HG03097 (cell line): Measurements from ENCODE around the gene NAT8.
"Not testable (repeated sequence)": the region's sequence is repeated elsewhere in the genome, so short reads cannot be mapped to it uniquely, and the experiment has no call there.

Source experiments
- ATAC-seq: cut with Tn5 transposase; IDR thresholded peaks from one replicate; pipeline ENCODE4 v1.9.1; 2021; ENCODE audit not compliant: unreplicated experiment, low FRiP score

NAT8 gene, protein sequence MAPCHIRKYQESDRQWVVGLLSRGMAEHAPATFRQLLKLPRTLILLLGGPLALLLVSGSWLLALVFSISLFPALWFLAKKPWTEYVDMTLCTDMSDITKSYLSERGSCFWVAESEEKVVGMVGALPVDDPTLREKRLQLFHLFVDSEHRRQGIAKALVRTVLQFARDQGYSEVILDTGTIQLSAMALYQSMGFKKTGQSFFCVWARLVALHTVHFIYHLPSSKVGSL

DNA sequence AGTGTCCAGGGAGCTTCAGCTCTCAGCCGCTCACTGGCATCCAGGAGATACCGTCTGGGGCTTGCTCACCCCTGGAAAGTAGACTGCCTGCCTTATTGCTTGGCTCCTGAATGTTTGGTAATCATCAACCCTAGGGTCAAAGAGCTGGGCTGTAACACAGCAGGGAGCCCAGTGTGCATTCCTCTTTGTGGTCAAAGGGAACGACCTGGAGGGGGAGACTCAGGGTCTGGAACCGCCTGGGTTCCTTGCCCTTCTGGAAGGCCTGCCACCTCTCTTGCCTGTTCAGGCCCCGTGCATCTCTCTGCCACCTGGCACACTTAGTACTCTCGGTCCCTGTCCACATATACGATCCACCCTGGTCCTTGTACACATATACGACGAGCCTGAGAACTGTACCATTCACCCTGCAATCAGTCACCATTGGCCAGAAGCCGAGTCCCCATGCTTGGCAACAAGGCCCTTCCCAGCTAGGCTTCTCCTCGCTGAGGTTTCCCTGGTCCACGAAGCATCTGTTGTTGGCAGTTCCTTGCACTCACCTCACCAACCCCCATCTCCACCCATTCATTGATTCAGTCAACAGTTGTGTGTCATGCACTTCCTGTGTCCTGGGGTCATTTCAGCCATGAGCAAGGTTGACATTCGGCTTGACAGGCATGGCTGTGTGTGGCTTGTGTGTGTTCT is at the start of gene NAT8:
Gene NAT8, minus strand, starts transcription at position 85 of the 681 bp plus-strand sequence. CDS start 794 bp downstream, outside the sequence.
- no peak for ATAC-seq

DNA sequence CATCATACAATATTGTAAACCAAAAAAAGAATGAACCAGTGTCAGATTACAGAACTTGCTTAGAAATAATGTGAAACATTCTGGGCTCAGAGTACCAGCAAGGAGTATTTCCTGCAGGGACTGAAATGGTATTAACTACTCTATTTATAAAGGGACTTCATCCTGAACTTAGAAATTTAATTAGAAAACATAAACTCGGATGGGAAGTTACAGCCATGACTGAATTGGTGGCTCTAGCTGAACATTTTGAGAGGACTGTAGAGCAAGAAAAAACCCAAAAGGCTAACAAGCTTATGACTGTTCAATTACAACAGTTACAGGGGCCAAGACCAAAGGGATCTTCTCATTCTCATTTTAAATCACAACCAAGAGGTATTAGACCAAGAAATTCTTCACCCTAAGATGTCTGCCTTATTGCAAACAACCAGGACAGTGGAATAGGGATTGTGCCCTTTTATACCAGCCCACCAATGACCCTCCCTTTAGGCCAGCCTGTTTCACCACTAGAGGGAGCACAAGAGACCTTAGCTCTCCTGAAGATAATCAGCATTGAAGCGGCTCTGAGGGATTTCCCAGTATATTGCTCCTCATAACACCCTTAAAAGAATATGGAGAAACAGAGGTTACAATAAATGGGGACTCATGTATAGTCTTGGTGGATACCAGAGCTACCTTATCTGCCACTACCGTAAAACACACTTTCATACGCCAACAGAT is 48.3 kb upstream of the NAT8 start:
- not testable (repeated sequence) for ATAC-seq

DNA sequence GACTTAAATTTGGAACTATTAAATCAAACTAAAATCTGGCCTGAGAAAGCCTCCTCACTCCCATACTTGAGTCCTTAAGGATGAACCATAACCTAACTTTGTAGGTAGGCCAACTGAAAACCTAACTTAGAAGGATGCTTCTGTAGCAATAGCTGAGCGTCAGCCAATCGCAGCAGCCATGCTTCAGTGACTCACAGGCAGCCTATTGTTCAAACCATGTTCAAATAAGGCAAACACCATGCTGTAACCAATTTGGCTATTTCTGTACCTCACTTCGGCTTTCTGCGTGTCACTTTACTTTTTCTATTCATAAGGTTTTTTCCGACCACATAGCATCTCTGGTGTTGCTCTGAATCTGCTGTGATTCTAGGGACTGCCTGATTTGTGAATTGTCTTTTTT is 46.3 kb upstream of the NAT8 start:
- not testable (repeated sequence) for ATAC-seq

DNA sequence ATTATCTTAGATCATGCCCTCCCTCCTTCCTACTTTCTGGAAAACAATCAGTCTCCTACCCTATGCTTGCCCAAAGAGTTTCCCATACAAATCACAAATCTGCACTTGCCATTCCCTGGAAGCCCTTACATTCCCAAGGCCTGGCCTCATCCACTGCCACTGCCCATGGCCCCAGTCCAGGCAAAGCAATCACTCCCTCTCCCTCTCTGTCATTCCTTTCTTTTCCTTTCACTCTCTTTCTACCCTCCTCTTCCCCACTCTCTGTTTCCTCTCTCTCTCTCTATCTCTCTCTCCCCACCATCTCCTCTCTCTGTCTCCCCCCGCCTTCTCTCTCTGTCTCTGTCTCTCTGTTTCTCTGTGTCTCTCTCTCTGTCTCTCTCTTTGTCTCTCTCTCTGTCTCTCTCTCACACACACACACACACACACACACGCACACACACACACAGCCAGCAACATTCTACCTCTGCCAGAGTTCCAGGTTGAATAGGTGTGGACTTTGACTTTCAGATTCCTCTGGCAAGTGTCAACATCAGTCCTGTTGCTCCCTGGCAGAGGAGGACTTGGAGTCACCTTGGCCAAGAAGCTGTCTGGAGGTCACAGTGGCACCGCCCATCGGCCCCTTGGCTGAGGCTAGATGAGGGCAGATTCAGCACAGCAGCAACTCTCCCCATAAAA is 43.7 kb upstream of the NAT8 start:
- no peak for ATAC-seq

DNA sequence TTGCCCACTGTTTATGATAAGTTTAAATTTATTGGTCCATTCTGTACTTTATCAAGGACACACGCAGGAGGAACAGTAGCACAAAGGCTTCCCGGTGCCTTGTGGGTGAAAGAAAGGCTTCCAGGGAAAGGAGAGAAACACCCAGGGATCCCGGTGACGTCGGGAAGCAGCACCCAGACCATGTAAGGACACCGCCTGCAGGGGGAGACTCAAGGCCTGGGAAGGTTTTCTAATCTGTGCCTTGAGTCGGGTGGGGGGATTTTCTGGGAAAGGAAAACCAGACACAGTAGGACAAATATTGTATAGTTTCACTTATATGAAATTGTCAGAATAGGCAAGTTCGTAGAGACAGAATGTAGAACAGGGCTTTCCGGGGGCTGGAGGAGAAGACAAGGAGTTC is 42.7 kb upstream of the NAT8 start:
- not testable (repeated sequence) for ATAC-seq

DNA sequence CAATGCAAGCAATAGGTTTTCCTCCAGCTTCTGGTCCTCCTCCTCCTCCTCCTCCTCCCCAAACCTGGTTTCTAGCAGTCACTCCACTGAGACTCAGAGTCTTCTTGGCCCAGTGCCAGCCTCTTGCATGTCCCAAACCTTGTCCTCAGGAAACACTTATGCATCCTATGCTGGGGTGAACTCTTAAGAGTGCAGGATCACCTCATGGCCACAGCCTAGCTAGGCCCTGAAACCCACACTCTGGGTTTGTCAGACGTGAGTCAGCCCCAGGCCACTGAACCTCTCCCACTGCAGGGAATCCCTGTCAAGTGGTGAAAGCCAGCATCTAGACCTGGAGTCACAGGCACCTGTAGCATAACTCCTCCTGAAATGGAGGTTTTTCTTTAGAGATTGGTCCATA is 42.1 kb upstream of the NAT8 start:
- not testable (repeated sequence) for ATAC-seq

DNA sequence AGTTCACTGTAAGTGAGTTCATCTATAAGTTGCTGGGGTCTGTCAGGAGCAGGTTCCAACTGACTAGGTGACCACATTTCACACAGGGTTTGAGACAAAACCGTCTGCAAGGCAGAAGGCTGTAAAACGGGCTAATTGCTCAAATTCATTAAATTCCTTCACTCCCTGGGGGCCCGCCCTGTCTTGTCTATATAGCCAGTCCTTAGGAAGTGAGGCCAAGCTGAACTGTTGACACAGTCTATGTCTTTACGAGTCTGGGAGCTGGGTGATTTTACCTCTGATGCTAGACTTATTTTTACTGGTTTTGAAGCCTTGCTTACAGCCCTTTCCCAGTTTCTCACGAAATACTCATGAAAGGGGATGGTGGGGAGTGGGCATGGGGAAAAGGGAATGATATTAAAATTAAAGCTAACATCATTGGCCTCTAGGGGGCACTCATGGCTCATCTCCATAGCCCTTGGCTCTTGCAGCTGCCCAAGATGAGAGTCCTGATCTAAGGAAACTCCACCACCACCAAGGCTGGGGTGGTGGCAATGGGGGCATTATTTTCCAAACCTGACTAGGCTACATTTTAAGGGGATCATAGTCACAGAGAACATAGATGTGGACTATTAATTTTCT is 37.8 kb upstream of the NAT8 start:
- not testable (repeated sequence) for ATAC-seq

DNA sequence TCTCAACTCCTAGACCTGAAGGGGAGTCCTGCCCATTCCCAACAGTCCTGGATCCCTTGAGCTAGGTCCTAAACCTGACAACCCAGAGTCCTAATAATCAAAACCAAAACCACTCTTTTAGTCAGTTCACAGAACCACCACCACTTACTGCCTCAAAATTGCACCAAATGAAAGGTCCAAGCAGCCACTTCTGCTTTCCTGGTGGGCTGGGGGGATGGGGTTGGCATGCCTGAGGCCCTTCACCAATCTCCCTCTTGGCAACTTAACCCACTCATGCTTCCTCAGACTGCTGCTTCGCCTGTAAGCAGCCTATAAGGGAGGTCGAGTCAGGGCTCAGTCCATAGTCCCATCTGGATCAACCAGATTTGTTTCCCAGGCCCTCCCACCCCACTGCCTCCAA is 37.0 kb upstream of the NAT8 start:
- ATAC-seq = not testable (repeated sequence)

DNA sequence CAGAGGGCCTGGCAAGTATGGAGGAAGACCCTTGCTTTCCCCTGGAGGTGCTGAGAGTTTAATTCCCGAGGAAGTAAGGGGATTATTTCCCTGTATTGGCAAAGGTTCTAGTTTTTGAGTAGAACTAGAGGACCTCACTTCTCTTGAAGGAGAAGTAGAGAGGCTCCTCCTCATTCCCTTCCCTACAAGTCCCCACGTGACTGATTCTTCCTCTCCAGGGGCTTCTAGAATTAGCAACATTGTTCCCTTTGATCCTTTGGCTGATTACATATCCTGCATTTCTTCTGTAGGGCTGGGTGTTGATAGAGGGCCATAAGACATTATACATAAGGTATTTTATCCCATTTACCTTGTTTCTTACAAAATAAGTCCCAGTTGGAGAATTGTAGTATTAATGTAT is 35.8 kb upstream of the NAT8 start:
- ATAC-seq = not testable (repeated sequence)

DNA sequence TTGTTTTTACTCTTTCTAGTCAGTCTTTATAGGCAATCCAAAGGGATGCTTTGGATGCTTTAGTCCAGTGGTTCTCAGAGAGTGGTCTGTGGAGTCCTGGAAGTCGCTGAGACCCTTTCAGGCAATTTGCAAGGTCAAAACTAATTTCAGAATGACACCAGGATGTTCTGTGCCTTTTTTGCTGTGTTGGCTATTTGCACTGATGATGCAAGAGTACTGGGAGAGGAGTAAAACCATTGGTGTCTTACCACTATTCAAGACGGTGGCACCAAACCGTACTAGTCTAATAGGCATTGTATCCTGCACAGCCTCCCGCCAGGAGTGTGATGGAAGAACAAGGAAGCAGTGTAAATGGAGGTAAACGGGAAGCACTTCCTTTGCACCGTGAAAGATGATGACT is 34.0 kb upstream of the NAT8 start:
- not testable (repeated sequence) for ATAC-seq

DNA sequence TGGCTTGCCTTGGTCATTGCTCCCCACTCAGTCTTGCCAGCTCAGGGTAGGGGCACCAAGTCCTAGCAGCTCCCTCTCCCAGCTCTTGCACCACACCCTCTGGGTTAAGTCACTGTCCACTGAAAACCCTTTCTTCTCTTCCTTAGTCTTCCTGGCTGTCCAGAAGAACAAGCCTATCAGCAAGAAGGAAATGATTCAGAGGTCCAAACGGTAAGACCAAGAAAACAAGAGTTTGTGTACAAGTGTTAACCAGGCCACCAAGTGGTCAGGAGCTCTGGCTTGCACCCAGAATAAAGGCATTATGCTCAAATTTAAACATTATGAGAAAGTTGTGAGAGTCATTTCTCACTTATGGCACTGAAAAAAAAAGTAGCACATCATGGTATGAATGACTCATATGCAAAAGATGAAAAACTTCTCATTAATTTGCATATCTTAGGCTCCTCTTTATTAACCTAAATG is 32.5 kb upstream of the NAT8 start:
- not testable (repeated sequence) for ATAC-seq

DNA sequence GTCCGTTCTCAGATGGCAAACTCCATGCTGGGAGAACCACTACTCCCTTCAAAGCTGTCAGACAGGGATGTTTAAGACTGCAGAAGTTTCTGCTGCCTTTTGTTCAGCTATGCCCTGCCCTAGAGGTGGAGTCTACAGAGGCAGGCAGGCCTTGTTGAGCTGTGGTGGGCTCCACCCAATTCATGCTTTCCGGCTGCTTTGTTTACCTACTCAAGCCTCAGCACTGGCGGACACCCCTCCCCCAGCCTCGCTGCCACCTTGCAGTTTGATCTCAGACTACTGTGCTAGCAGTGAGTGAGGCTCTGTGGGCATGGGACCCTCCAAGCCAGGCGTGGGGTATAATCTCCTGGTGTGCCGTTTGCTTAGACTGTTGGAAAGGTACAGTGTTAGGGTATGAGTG is 27.8 kb upstream of the NAT8 start:
- not testable (repeated sequence) for ATAC-seq

DNA sequence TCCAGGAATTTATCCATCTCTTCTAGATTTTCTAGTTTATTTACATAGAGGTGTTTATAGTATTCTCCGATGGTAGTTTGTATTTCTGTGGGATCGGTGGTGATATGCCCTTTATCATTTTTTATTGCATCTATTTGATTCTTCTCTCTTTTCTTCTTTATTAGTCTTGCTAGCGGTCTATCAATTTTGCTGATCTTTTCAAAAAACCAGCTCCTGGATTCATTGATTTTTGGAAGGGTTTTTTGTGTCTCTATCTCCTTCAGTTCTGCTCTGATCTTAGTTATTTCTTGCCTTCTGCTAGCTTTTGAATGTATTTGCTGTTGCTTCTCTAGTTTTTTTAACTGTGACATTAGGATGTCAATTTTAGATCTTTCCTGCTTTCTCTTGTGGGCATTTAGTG is 25.0 kb upstream of the NAT8 start:
- ATAC-seq = not testable (repeated sequence)

DNA sequence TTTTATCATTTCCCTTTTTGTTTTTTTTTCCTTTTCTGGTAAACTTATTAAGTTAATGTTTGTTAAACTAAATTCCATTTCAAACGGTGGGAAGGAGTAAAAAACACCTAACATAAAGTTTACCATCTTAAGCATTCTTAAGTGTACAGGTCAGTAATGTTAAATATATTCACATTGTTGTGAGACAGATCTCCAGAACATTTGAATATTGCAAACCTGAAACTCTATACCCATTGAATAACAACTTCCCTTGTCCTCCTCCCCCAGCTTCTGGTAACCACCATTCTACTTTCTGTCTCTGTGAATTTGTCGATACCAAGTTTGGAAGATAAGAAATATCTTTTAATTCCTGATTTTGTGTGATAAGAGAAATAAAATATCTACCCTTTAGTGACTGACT is 12.0 kb upstream of the NAT8 start:
- ATAC-seq = no peak

DNA sequence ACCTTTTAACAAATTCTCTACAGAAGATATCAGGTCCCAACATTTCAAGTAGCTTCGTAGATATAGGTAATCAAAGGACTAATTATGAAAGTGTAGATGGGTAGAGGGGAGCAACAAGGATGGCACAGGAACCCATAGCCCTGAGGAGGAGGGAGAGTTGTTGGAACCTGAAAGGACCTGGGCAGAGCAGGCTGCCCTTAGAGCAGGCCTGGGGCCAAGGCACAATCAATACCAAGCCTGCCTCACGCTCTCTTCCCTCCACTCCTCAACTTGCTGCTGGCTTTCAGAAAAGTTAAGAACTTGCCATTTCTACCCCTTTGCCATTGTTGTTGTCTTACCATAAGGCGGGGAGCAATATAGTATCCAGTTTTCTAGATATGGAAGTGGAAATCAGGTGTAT is 10.1 kb upstream of the NAT8 start:
- no peak for ATAC-seq

DNA sequence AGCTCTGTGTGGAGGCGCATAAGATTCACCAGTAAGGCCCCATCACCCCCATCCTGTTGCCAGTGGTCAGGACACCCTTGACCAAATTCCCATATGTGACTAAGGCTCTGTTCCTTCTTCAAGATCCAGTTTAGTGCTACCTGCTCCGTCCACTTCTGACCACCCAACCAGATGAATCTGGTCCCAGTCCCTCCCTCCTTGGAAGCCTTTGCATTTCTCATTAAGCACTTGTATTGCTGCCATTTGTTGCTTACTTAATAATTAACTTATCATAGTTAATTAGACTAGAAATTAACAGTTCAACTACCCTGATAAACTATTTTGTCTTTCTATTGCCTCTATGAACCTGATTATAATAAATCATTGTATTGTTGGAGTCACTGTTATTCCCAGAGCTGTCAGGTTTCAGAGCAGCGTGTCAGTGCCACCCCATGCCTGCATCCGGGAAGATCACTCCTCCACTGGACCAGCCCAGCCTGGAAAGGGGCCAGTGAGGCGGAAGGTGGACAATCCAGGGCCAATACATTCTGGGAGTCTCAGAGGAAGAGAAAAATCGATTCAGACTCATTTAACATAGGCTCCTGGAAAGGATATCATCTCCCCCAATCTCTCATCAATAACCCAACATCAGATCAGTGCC is 9.5 kb upstream of the NAT8 start:
- no peak for ATAC-seq

DNA sequence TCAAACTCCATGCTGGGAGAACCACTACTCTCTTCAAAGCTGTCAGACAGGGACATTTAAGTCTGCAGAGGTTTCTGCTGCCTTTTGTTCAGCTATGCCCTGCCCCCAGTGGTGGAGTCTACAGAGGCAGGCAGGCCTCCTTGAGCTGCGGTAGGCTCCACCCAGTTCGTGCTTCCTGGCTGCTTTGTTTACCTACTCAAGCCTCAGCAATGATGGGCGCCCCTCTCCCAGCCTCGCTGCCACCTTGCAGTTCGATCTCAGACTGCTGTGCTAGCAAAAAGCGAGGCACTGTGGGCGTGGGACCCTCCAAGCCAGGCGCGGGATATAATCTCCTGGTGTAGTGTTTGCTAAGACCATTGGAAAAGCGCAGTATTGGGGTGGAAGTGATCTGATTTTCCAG is 5.5 kb upstream of the NAT8 start:
- not testable (repeated sequence) for ATAC-seq

DNA sequence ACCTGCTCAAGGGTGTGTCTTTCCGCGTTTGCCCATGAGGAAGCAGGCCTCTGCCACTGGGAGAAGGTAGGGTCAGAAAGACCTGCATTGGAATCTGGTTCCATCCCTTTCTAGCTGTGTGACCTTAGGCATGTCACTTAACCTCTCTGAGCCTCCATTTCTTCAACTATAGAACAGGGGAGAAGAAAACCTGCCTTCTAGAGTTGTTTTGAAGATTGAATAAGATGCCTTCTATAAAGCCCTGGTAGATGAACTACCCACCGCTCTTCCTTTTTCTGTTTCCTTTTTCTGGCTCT is 507 bp downstream of the NAT8 start:
- no peak for ATAC-seq

DNA sequence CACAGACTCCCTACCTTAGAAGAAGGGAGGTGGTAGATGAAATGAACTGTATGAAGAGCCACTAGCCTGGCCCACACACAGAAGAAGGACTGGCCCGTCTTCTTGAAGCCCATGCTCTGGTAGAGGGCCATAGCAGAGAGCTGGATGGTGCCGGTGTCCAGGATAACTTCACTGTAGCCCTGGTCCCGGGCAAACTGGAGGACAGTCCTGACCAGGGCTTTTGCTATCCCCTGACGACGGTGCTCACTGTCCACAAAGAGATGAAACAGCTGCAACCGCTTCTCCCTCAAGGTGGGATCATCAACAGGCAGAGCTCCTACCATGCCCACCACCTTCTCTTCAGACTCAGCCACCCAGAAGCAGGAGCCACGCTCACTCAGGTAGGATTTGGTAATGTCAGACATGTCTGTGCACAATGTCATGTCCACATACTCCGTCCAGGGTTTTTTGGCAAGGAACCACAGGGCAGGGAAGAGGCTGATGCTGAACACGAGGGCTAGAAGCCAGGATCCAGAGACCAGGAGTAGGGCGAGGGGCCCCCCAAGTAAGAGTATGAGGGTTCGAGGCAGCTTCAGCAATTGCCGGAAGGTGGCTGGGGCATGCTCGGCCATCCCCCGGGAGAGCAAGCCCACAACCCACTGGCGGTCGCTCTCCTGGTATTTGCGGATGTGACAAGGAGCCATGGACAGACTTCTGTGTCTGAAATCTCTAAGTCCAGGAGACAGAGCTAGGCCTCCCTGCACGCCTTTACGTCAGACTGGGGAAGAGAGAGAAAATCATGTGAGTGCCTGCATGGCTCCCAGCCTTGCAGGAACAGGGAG is 1.1 kb downstream of the NAT8 start:
- no peak for ATAC-seq
